Panc1 (cell line): ENCODE results near the gene CANT1. TPM values are rescaled to one million over a fixed set of nuclear protein-coding genes. Genes with fewer than 3 reads are reported as not detected.
A peak's percentile ranks its signal among the peaks of the same experiment; 100 is the strongest.

ENCODE experiments used
- ATAC-seq: fragments of 200-7000 bp; cut with Tn5 transposase; 2 replicates; pipeline ENCODE4 v1.9.1; 2020; ENCODE audit warnings: mild to moderate bottlenecking, moderate library complexity
- BruUV-seq: library from RNA; stranded (reverse); fragments of 400-500 nt; replicated peaks from 2 replicates; lab custom pipeline; 2021; lab: Mats Ljungman, UMichigan
- CTCF ChIA-PET: fragments of 300-600 bp; sonication (Branson Sonifier 250); formaldehyde crosslinking; loops from one replicate; lab custom pipeline; 2022; ENCODE audit warnings: antibody characterized with exemption; lab: Charles Lee
- POLR2A ChIA-PET: fragments of 300-600 bp; sonication (Branson Sonifier 250); formaldehyde crosslinking; loops from one replicate; lab custom pipeline; 2022; ENCODE audit warnings: antibody characterized with exemption; lab: Charles Lee
- DNase-seq: peaks from one replicate; pipeline ENCODE4 v3.0.0-alpha.2; 2010; ENCODE audit warnings: low read depth, low spot score
- H3K27ac ChIP-seq: 2 replicates; pipeline ENCODE4 v1.5.1; 2011; ENCODE audit warnings: mild to moderate bottlenecking, low read length, inconsistent platforms
- H3K27me3 ChIP-seq: fragments of 200-500 bp; sonication (Bioruptor generic); 2 replicates; pipeline ENCODE4 v1.6.0; 2014; ENCODE audit warnings: low read length, inconsistent platforms; ENCODE audit not compliant: control insufficient read depth, insufficient read depth
- H3K36me3 ChIP-seq: fragments of 200-500 bp; sonication (Bioruptor generic); 2 replicates; pipeline ENCODE4 v1.5.1; 2014; ENCODE audit warnings: inconsistent platforms, mild to moderate bottlenecking, low read length, moderate library complexity; ENCODE audit not compliant: control insufficient read depth, insufficient read depth
- H3K4me1 ChIP-seq: 2 replicates; pipeline ENCODE4 v1.5.1; 2011; ENCODE audit warnings: inconsistent platforms, mild to moderate bottlenecking, low read length, moderate library complexity; ENCODE audit not compliant: control insufficient read depth, insufficient read depth
- H3K4me3 ChIP-seq, 2 experiments: 2 replicates each; pipeline ENCODE4 v1.5.1; 2011 to 2012; ENCODE audit warnings: low read depth in 2 of 2, low read length in 2 of 2, mild to moderate bottlenecking in 2 of 2, inconsistent platforms in 1 of 2, moderate library complexity in 1 of 2
- H3K9me3 ChIP-seq: fragments of 200-500 bp; sonication (Bioruptor generic); 2 replicates; pipeline ENCODE4 v1.5.1; 2014; ENCODE audit warnings: low read depth, mild to moderate bottlenecking, inconsistent platforms, low read length, moderate library complexity; ENCODE audit not compliant: control insufficient read depth, insufficient read depth
- CTCF ChIP-seq: fragments of 450-650 bp; IDR thresholded peaks from 2 replicates; pipeline ENCODE4 v1.5.1; 2017; ENCODE audit warnings: mild to moderate bottlenecking
- POLR2AphosphoS5 ChIP-seq: IDR thresholded peaks from 2 replicates; pipeline ENCODE4 v1.6.1; 2012; ENCODE audit warnings: mild to moderate bottlenecking, low read depth, low read length, moderate library complexity
- REST ChIP-seq, 2 experiments: IDR thresholded peaks; 2 replicates each; pipeline ENCODE4 v1.6.1; 2011 to 2012; ENCODE audit warnings: low read depth in 2 of 2, control low read depth in 1 of 2, low read length in 1 of 2, mild to moderate bottlenecking in 1 of 2, moderate library complexity in 1 of 2; ENCODE audit not compliant: insufficient read depth in 1 of 2
- SIN3A ChIP-seq: IDR thresholded peaks from 2 replicates; pipeline ENCODE4 v1.6.1; 2012; ENCODE audit warnings: low read depth, mild to moderate bottlenecking, low read length, moderate library complexity, borderline replicate concordance; ENCODE audit not compliant: insufficient read depth
- TCF7L2 ChIP-seq: IDR thresholded peaks from 2 replicates; pipeline ENCODE4 v1.6.1; 2011; ENCODE audit warnings: mild to moderate bottlenecking, low read depth, low read length, inconsistent platforms
- in situ Hi-C: cut with HindIII; loops from 2 replicates; pipeline ENCODE4 v1.10.0; 2016; ENCODE audit warnings: low sequenced_read_pairs, low pct_unique_long_range_greater_than_20kb
- intact Hi-C: fragments of 100-400 bp; cut with micrococcal nuclease; formaldehyde crosslinking; loops from one replicate; pipeline ENCODE4 v1.10.0; 2022; ENCODE audit not compliant: unreplicated experiment
- total RNA-seq: library from RNA; stranded (reverse); gene quantifications from one replicate; pipeline ENCODE4 v1.2.1, GENCODE V29; 2021; ENCODE audit not compliant: unreplicated experiment

CANT1 gene
- total RNA-seq, 1 experiment from 2014 or later = 160 TPM

GRCh38 chr17:78977997-78978973 lies 31.3 kb downstream of the CANT1 start:
- POLR2A ChIA-PET = no interaction called here
- in situ Hi-C loops = no loop called here
- CTCF ChIA-PET = interaction anchor here (0.5 to 1.0 kb wide), 2 partner anchors 113 to 136 kb away, joined by 3 read pairs; no protein-coding TSS in a partner anchor
- H3K9me3 ChIP-seq = no peaks in the 10 kb centered on the region
- H3K36me3 ChIP-seq = no peaks in the 10 kb centered on the region; the same call in 1 of the 2 replicates
- no TSS peak for BruUV-seq
- TF ChIP-seq CTCF (no peak), REST (IDR thresholded peaks at IDR 0.05; ENCODE audit: insufficient read depth in 1 of 2, low read depth in 2 of 2, low read length in 1 of 2) (no peak), POLR2AphosphoS5 (no peak), TCF7L2 (no peak), SIN3A (no peak)
- H3K27ac ChIP-seq = no peak overlapping the region
- DNase-seq (no peak), ATAC-seq (no peak)
- H3K27me3 ChIP-seq = no peaks in the 10 kb centered on the region
- intact Hi-C loops = no loop called here
- H3K4me1 ChIP-seq = peaks cover 24% of the 10 kb centered on the region
- H3K4me3 ChIP-seq = peak overlapping the region; percentile 49 to 72

- intact Hi-C loops = no loop called here
- peaks cover 24% of the 10 kb centered on the region for H3K4me1 ChIP-seq
- in situ Hi-C loops = no loop called here
- no peak overlapping the region for H3K27ac ChIP-seq
- TF ChIP-seq REST (IDR thresholded peaks at IDR 0.05; ENCODE audit: insufficient read depth in 1 of 2, low read depth in 2 of 2, low read length in 1 of 2) (no peak), POLR2AphosphoS5 (no peak), TCF7L2 (no peak), SIN3A (no peak), CTCF (no peak)
- ChIA-PET CTCF (interaction anchor here (0.5 to 1.0 kb wide), 2 partner anchors 112 to 135 kb away, joined by 3 read pairs; no protein-coding TSS in a partner anchor), POLR2A (no interaction called here)
- DNase-seq = no peak
- H3K27me3 ChIP-seq = no peaks in the 10 kb centered on the region
- no peaks in the 10 kb centered on the region for H3K9me3 ChIP-seq
- no TSS peak for BruUV-seq
- H3K36me3 ChIP-seq = no peaks in the 10 kb centered on the region; the same call in 1 of the 2 replicates
- H3K4me3 ChIP-seq = peak overlapping the region in 1 of 2 experiments; percentile 72; a peak in 2 of 4 replicates
- no peak for ATAC-seq
Measured at GRCh38 chr17:78977681-78977943, 32.0 kb downstream of the CANT1 start.
